Subcutaneous abdominal adipose tissue (tissue), 5 donors: ENCODE results near the gene AMPD3.
A peak's percentile ranks its signal among the peaks of the same experiment; 100 is the strongest.

Source experiments
- H3K27ac ChIP-seq: one replicate; pipeline ENCODE4 v1.7.0; 2013; ENCODE audit warnings: low read depth, mild to moderate bottlenecking, inconsistent platforms, low read length, moderate library complexity
- H3K27me3 ChIP-seq, 5 donors: one replicate each; pipeline ENCODE4 v1.7.0; 2013; ENCODE audit warnings: low read length in 5 of 5, inconsistent platforms in 1 of 5; ENCODE audit not compliant: control insufficient read depth in 5 of 5, insufficient read depth in 4 of 5
- H3K36me3 ChIP-seq, 5 donors: one replicate each; pipeline ENCODE4 v1.7.0; 2013; ENCODE audit warnings: low read length in 5 of 5; ENCODE audit not compliant: control insufficient read depth in 5 of 5, insufficient read depth in 5 of 5
- H3K4me1 ChIP-seq, 5 donors: one replicate each; pipeline ENCODE4 v1.7.0; 2013; ENCODE audit warnings: low read length in 5 of 5, mild to moderate bottlenecking in 3 of 5, moderate library complexity in 1 of 5; ENCODE audit not compliant: control insufficient read depth in 5 of 5, insufficient read depth in 5 of 5
- H3K4me3 ChIP-seq, 5 donors: one replicate each; pipeline ENCODE4 v1.7.0; 2013; ENCODE audit warnings: low read length in 5 of 5, low read depth in 1 of 5
- H3K9ac ChIP-seq, 5 donors: one replicate each; pipeline ENCODE4 v1.7.0; 2013; ENCODE audit warnings: low read length in 5 of 5, mild to moderate bottlenecking in 4 of 5, moderate library complexity in 3 of 5
- H3K9me3 ChIP-seq, 5 donors: one replicate each; pipeline ENCODE4 v1.7.0; 2013; ENCODE audit warnings: low read length in 5 of 5; ENCODE audit not compliant: control insufficient read depth in 5 of 5
- donor health status: healthy.
- donor health status: healthy.
- donor health status: healthy.
- donor health status: healthy.
- donor health status: healthy.

The AMPD3 gene

GRCh38 chr11:10526974-10527918 is 72.2 kb downstream of the AMPD3 start:
- H3K27ac ChIP-seq, result no peak overlapping the region
- H3K4me3 ChIP-seq, result no peak overlapping the region
- peaks cover 43 to 76% (median 59%) of the 10 kb centered on the region in 5 donors for H3K36me3 ChIP-seq
- H3K9ac ChIP-seq, result no peak overlapping the region
- H3K9me3 ChIP-seq, result no peaks in the 10 kb centered on the region
- no peaks in the 10 kb centered on the region for H3K27me3 ChIP-seq
- H3K4me1 ChIP-seq, result no peaks in the 10 kb centered on the region

- Histone ChIP-seq H3K27ac (no peak overlapping the region), H3K4me1 (no peaks in the 10 kb centered on the region), H3K9ac (no peak overlapping the region), H3K4me3 (no peak overlapping the region), H3K36me3 (peaks cover 35 to 73% (median 62%) of the 10 kb centered on the region in 5 donors), H3K9me3 (no peaks in the 10 kb centered on the region), H3K27me3 (no peaks in the 10 kb centered on the region)
Observed at GRCh38 chr11:10528121-10528520, 73.1 kb downstream of the AMPD3 start.

- H3K36me3 ChIP-seq, result peaks cover 33 to 70% (median 58%) of the 10 kb centered on the region in 5 donors
- H3K4me1 ChIP-seq, result no peaks in the 10 kb centered on the region
- H3K9me3 ChIP-seq, result no peaks in the 10 kb centered on the region
- H3K27me3 ChIP-seq, result no peaks in the 10 kb centered on the region
- no peak overlapping the region for H3K9ac ChIP-seq
- H3K27ac ChIP-seq, result no peak overlapping the region
- H3K4me3 ChIP-seq, result no peak overlapping the region
Observed at GRCh38 chr11:10529279-10529678, 74.2 kb downstream of the AMPD3 start.

- Histone ChIP-seq H3K4me3 (no peak overlapping the region), H3K9ac (no peak overlapping the region), H3K4me1 (no peaks in the 10 kb centered on the region), H3K27ac (no peak overlapping the region), H3K36me3 (peaks cover 17 to 48% (median 37%) of the 10 kb centered on the region in 5 donors), H3K27me3 (no peaks in the 10 kb centered on the region), H3K9me3 (no peaks in the 10 kb centered on the region)
Observed at GRCh38 chr11:10532526-10532925, 77.5 kb downstream of the AMPD3 start.

GRCh38 chr11:10533323-10533722 is 78.3 kb downstream of the AMPD3 start:
- Histone ChIP-seq H3K9ac (no peak overlapping the region), H3K4me3 (no peak overlapping the region), H3K36me3 (peaks cover 15 to 46% (median 33%) of the 10 kb centered on the region in 5 donors), H3K9me3 (no peaks in the 10 kb centered on the region), H3K4me1 (peaks cover 0 to 7% (median under 1%) of the 10 kb centered on the region in 5 donors), H3K27ac (no peak overlapping the region), H3K27me3 (no peaks in the 10 kb centered on the region)

- no peaks in the 10 kb centered on the region for H3K27me3 ChIP-seq
- no peak overlapping the region for H3K4me3 ChIP-seq
- no peak overlapping the region for H3K9ac ChIP-seq
- H3K27ac ChIP-seq, result no peak overlapping the region
- H3K9me3 ChIP-seq, result no peaks in the 10 kb centered on the region
- peaks cover 5 to 36% (median 23%) of the 10 kb centered on the region in 5 donors for H3K36me3 ChIP-seq
- peaks cover 0 to 17% (median 4%) of the 10 kb centered on the region in 5 donors for H3K4me1 ChIP-seq
Observed at GRCh38 chr11:10534316-10534715, 79.3 kb downstream of the AMPD3 start.

- Histone ChIP-seq H3K27ac (peak overlapping the region; percentile 77), H3K4me3 (no peak overlapping the region), H3K27me3 (no peaks in the 10 kb centered on the region), H3K9me3 (no peaks in the 10 kb centered on the region), H3K9ac (no peak overlapping the region), H3K4me1 (peaks cover 0 to 32% (median 20%) of the 10 kb centered on the region in 5 donors), H3K36me3 (peaks cover 0 to 14% (median 8%) of the 10 kb centered on the region in 5 donors)
Observed at GRCh38 chr11:10537600-10537999, 82.5 kb downstream of the AMPD3 start.

- Histone ChIP-seq H3K27ac (peak overlapping the region; percentile 77), H3K4me3 (no peak overlapping the region), H3K27me3 (no peaks in the 10 kb centered on the region), H3K9ac (peak overlapping the region in 2 of 5 donors; percentile 2 to 20), H3K4me1 (peaks cover 0 to 32% (median 20%) of the 10 kb centered on the region in 5 donors), H3K36me3 (peaks cover 0 to under 1% (median under 1%) of the 10 kb centered on the region in 5 donors), H3K9me3 (no peaks in the 10 kb centered on the region)
Observed at GRCh38 chr11:10538924-10539323, 83.9 kb downstream of the AMPD3 start.

GRCh38 chr11:10539339-10539738 is 84.3 kb downstream of the AMPD3 start:
- no peaks in the 10 kb centered on the region for H3K9me3 ChIP-seq
- peak overlapping the region in 2 of 5 donors; percentile 2 to 20 for H3K9ac ChIP-seq
- H3K4me1 ChIP-seq, result peaks cover 0 to 32% (median 20%) of the 10 kb centered on the region in 5 donors
- H3K27me3 ChIP-seq, result no peaks in the 10 kb centered on the region
- no peaks in the 10 kb centered on the region for H3K36me3 ChIP-seq
- no peak overlapping the region for H3K4me3 ChIP-seq
- H3K27ac ChIP-seq, result peak overlapping the region; percentile 77

- H3K4me3 ChIP-seq, result peak overlapping the region; percentile 83 to 92 (median 86)
- peak overlapping the region; percentile 85 to 97 (median 95) for H3K9ac ChIP-seq
- H3K9me3 ChIP-seq, result no peaks in the 10 kb centered on the region
- H3K4me1 ChIP-seq, result peaks cover 0 to 32% (median 20%) of the 10 kb centered on the region in 5 donors
- H3K36me3 ChIP-seq, result no peaks in the 10 kb centered on the region
- no peaks in the 10 kb centered on the region for H3K27me3 ChIP-seq
- H3K27ac ChIP-seq, result peak overlapping the region; percentile 94
Observed at GRCh38 chr11:10540546-10540914, 85.5 kb downstream of the AMPD3 start.
